OCI-LY1 (cell line): ENCODE data around the gene POC1A.

Experiments used
- CTCF ChIP-seq: fragments of 200-600 bp; sonication (generic), shearing (Covaris generic); IDR thresholded peaks from 2 replicates; pipeline ENCODE4 v1.5.1; 2017; ENCODE audit warnings: mild to moderate bottlenecking, antibody characterized with exemption, low read length, moderate library complexity, mixed read lengths
- EZH2 ChIP-seq: fragments of 200-600 bp; sonication (generic), shearing (Covaris generic); IDR thresholded peaks from 2 replicates; pipeline ENCODE4 v1.8.0; 2017; ENCODE audit warnings: borderline replicate concordance, mixed run types, mild to moderate bottlenecking, antibody characterized with exemption, low read length, moderate library complexity, mixed read lengths

GRCh38 chr3:52185837-52186236 is 31.6 kb upstream of the POC1A start:
- no peak for TF ChIP-seq CTCF
- no peak for TF ChIP-seq EZH2
